K562 treated with DMSO at 1 percent for 4 hours (cell line): ENCODE results near the gene HLA-DRB5. TPM values are rescaled to one million over a fixed set of nuclear protein-coding genes. Genes with fewer than 3 reads are reported as not detected.

Source experiments
- total RNA-seq: library from RNA; unstranded; fragments of 300-600 nt; gene quantifications from 2 replicates; pipeline ENCODE4 v1.2.3, GENCODE V29; 2022; ENCODE audit not compliant: insufficient read depth

Gene HLA-DRB5
- total RNA-seq: not detected in 2 replicates

DNA sequence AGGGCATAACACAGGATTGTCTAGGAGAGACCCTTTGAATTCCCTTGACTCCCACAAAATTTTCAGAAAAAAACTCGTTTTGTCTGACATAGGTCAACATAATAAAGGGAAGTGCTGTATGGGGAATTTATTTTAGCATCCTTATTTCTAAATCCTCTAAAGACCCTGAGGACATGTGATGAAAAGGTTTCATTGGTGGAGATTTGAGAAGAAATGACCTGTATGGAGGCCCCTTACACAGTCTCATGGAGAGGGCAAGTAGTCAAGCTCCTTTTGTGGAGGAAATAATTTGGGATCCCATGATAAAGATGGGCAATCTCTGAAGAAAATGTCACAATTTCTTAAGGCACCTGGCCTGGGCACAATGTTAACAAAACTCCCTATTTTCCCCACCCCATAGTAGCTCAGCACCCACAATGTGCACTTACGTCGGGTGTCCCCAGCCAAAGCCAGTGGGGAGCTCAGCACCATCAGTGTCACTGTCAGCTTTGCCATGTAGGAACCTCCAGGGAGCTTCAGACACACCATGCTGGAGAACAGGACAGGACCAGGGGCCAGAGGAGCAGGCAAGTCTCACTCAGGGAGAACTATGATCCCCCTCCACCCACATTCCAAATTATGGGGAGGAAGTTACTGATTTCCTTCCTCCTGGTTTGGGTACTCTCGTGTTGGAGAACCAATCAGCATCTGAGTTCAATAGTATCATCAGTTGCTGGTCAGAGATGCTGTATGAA lies at the start of gene HLA-DRB5:
TSS of gene HLA-DRB5 (minus strand) at position 591 of the 734 bp plus-strand sequence. CDS start at position 528, 63 bp downstream.

Other genes starting within 250 kb of the HLA-DRB5 start
- gene TSBP1, start 158.4 kb downstream of the HLA-DRB5 start, total RNA-seq: not detected in 2 replicates
- not detected in 2 replicates for gene BTNL2, start 123.1 kb downstream of the HLA-DRB5 start, total RNA-seq
- not detected in 2 replicates for gene HLA-DRA, start 90.4 kb downstream of the HLA-DRB5 start, total RNA-seq
- not detected in 2 replicates for gene HLA-DRB1, start 59.6 kb upstream of the HLA-DRB5 start, total RNA-seq
- not detected in 2 replicates for gene HLA-DQA1, start 107.1 kb upstream of the HLA-DRB5 start, total RNA-seq
- not detected in 2 replicates for gene HLA-DQB1, start 136.4 kb upstream of the HLA-DRB5 start, total RNA-seq
- not detected in 2 replicates for gene HLA-DQA2, start 211.1 kb upstream of the HLA-DRB5 start, total RNA-seq
- gene HLA-DQB2, start 233.2 kb upstream of the HLA-DRB5 start, total RNA-seq: not detected in 2 replicates